GM12878 (cell line): ENCODE measurements around the gene TMEM266. TPM values are rescaled to one million over a fixed set of nuclear protein-coding genes. Genes with fewer than 3 reads are reported as not detected.

Experiments used
- ATF2 ChIP-seq: IDR thresholded peaks from 2 replicates; pipeline ENCODE4 v1.6.1; 2012; ENCODE audit warnings: low read length, inconsistent platforms
- BMI1 ChIP-seq: fragments of 450-650 bp; IDR thresholded peaks from 2 replicates; pipeline ENCODE4 v1.6.1; 2016; ENCODE audit warnings: mild to moderate bottlenecking, moderate library complexity, borderline replicate concordance
- CREB1 ChIP-seq: IDR thresholded peaks from 2 replicates; pipeline ENCODE4 v1.6.1; 2012; ENCODE audit warnings: low read depth, mild to moderate bottlenecking, inconsistent platforms
- CUX1 ChIP-seq: IDR thresholded peaks from 2 replicates; pipeline ENCODE4 v1.6.1; 2012; ENCODE audit warnings: improper control_type of control experiment, low read depth, low read length; ENCODE audit not compliant: insufficient replicate concordance
- EP300 ChIP-seq, 2 experiments: fragments of 150-350 bp in 1 of 2; IDR thresholded peaks; 2 replicates each; pipeline ENCODE4 v1.6.1; 2011 to 2012; ENCODE audit warnings: low read depth in 2 of 2, low read length in 2 of 2, borderline replicate concordance in 1 of 2, improper control_type of control experiment in 1 of 2, inconsistent platforms in 1 of 2; ENCODE audit not compliant: control insufficient read depth in 1 of 2
- FOS ChIP-seq: IDR thresholded peaks from 3 replicates; pipeline ENCODE4 v1.6.1; 2011; ENCODE audit warnings: borderline replicate concordance; ENCODE audit not compliant: insufficient read length; ENCODE audit errors: extremely low read depth
- GABPA ChIP-seq: IDR thresholded peaks from 2 replicates; pipeline ENCODE4 v1.6.1; 2014; ENCODE audit warnings: antibody characterized with exemption, low read depth, mild to moderate bottlenecking, inconsistent platforms
- KDM1A ChIP-seq: fragments of 200-600 bp; sonication (generic); IDR thresholded peaks from 2 replicates; pipeline ENCODE4 v1.6.1; 2016; ENCODE audit warnings: borderline replicate concordance
- NFIC ChIP-seq: IDR thresholded peaks from 2 replicates; pipeline ENCODE4 v1.6.1; 2012; ENCODE audit warnings: low read depth, mild to moderate bottlenecking, inconsistent platforms, low read length, moderate library complexity
- NFYA ChIP-seq: IDR thresholded peaks from 2 replicates; pipeline ENCODE4 v1.6.1; 2011; ENCODE audit warnings: low read depth, mild to moderate bottlenecking, low read length, improper control_type of control experiment, borderline replicate concordance
- NRF1 ChIP-seq: conservative IDR thresholded peaks from 2 replicates; pipeline ENCODE4 v1.6.1; 2011; ENCODE audit warnings: mild to moderate bottlenecking, low read depth, low read length, improper control_type of control experiment
- POLR2AphosphoS5 ChIP-seq: IDR thresholded peaks from 2 replicates; pipeline ENCODE4 v1.6.1; 2011; ENCODE audit warnings: mild to moderate bottlenecking, low read length, inconsistent platforms
- RB1 ChIP-seq: fragments of 450-650 bp; formaldehyde crosslinking; IDR thresholded peaks from 2 replicates; pipeline ENCODE4 v1.6.1; 2017; ENCODE audit warnings: mild to moderate bottlenecking, borderline replicate concordance
- SREBF2 ChIP-seq: IDR thresholded peaks from 2 replicates; pipeline ENCODE4 v1.6.1; 2012; ENCODE audit warnings: mild to moderate bottlenecking, low read length
- STAT1 ChIP-seq: fragments of 450-650 bp; conservative IDR thresholded peaks from 2 replicates; pipeline ENCODE4 v1.6.1; 2014; ENCODE audit warnings: antibody characterized with exemption, mild to moderate bottlenecking
- ZNF274 ChIP-seq: IDR thresholded peaks from one replicate; pipeline ENCODE4 v1.8.0; 2011; ENCODE audit not compliant: insufficient read length, insufficient read depth
- polyA plus RNA-seq, 11 experiments: library from polyadenylated mRNA; depleted of rRNA in 4 of 11; unstranded in 6 of 11; stranded (reverse) in 5 of 11; fragments of >200 nt; fragmentation: Nextera tagmentation in 4 of 11; fragmentation: Illumina TruSeq in 1 of 11; extraction: Ambion mirVana in 4 of 11; extraction: Trizol in 1 of 11; gene quantifications; 1 replicate in 1 of 11; 2 replicates in 10 of 11; pipeline versions ENCODE4 v1.2.1 to v1.2.3, GENCODE V29; 2011 to 2016; ENCODE audit warnings: inconsistent platforms in 2 of 11, missing spikeins in 2 of 11, low read depth in 1 of 11
- total RNA-seq, 4 experiments: library from RNA; depleted of rRNA in 3 of 4; stranded (reverse); fragments of >200 nt in 3 of 4; fragmentation: Illumina TruSeq in 1 of 4; extraction: Trizol in 1 of 4; gene quantifications; 2 replicates each; pipeline versions ENCODE4 v1.2.1 to v1.2.3, GENCODE V29; 2013 to 2021
- TF ChIP-seq, protein P1 (sequence below), 3 experiments: IDR thresholded peaks in 2 of 3; conservative IDR thresholded peaks in 1 of 3; 2 replicates each; pipeline ENCODE4 v1.5.1; 2011; ENCODE audit warnings: low read depth in 3 of 3, low read length in 3 of 3, mild to moderate bottlenecking in 3 of 3, control low read depth in 2 of 3, moderate library complexity in 2 of 3, inconsistent platforms in 1 of 3, mixed read lengths in 1 of 3; ENCODE audit not compliant: control insufficient read depth in 2 of 3, insufficient read depth in 1 of 3; ENCODE audit errors: extremely low read depth in 1 of 3
- TF ChIP-seq, protein P2 (sequence below): fragments of 150-350 bp; IDR thresholded peaks from 2 replicates; pipeline ENCODE4 v1.6.1; 2014; ENCODE audit warnings: mild to moderate bottlenecking, low read depth, low read length
- TF ChIP-seq, protein P3 (sequence below): fragments of 450-650 bp; IDR thresholded peaks from 2 replicates; pipeline ENCODE4 v1.6.1; 2016; ENCODE audit warnings: mild to moderate bottlenecking

The TMEM266 gene
- total and polyA plus RNA-seq, 10 of the 15 experiments (the other 5 are each of a cell fraction or from before 2014, with no cell fraction given): 0.11 to 0.70 (median 0.39) TPM

- TF ChIP-seq CUX1: no peak
- TF ChIP-seq RB1: no peak
- TF ChIP-seq, protein P1, sequence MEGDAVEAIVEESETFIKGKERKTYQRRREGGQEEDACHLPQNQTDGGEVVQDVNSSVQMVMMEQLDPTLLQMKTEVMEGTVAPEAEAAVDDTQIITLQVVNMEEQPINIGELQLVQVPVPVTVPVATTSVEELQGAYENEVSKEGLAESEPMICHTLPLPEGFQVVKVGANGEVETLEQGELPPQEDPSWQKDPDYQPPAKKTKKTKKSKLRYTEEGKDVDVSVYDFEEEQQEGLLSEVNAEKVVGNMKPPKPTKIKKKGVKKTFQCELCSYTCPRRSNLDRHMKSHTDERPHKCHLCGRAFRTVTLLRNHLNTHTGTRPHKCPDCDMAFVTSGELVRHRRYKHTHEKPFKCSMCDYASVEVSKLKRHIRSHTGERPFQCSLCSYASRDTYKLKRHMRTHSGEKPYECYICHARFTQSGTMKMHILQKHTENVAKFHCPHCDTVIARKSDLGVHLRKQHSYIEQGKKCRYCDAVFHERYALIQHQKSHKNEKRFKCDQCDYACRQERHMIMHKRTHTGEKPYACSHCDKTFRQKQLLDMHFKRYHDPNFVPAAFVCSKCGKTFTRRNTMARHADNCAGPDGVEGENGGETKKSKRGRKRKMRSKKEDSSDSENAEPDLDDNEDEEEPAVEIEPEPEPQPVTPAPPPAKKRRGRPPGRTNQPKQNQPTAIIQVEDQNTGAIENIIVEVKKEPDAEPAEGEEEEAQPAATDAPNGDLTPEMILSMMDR (IDR thresholded peaks at IDR 0.05 in 2 of 3, conservative IDR thresholded peaks at IDR 0.05 in 1 of 3; ENCODE audit: control insufficient read depth in 2 of 3, extremely low read depth in 1 of 3, insufficient read depth in 1 of 3, low read depth in 3 of 3, low read length in 3 of 3): no peak
- TF ChIP-seq KDM1A: no peak
- no peak for TF ChIP-seq CREB1
- no peak for TF ChIP-seq STAT1
- no peak for TF ChIP-seq NFYA
- 0 out of 2 replicates have a peak, but pooled peaks have one; percentile 18 for TF ChIP-seq ATF2
- TF ChIP-seq SREBF2: no peak
- no peak for TF ChIP-seq ZNF274
- TF ChIP-seq POLR2AphosphoS5: no peak
- TF ChIP-seq, protein P2, sequence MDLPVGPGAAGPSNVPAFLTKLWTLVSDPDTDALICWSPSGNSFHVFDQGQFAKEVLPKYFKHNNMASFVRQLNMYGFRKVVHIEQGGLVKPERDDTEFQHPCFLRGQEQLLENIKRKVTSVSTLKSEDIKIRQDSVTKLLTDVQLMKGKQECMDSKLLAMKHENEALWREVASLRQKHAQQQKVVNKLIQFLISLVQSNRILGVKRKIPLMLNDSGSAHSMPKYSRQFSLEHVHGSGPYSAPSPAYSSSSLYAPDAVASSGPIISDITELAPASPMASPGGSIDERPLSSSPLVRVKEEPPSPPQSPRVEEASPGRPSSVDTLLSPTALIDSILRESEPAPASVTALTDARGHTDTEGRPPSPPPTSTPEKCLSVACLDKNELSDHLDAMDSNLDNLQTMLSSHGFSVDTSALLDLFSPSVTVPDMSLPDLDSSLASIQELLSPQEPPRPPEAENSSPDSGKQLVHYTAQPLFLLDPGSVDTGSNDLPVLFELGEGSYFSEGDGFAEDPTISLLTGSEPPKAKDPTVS: no peak
- TF ChIP-seq, protein P3, sequence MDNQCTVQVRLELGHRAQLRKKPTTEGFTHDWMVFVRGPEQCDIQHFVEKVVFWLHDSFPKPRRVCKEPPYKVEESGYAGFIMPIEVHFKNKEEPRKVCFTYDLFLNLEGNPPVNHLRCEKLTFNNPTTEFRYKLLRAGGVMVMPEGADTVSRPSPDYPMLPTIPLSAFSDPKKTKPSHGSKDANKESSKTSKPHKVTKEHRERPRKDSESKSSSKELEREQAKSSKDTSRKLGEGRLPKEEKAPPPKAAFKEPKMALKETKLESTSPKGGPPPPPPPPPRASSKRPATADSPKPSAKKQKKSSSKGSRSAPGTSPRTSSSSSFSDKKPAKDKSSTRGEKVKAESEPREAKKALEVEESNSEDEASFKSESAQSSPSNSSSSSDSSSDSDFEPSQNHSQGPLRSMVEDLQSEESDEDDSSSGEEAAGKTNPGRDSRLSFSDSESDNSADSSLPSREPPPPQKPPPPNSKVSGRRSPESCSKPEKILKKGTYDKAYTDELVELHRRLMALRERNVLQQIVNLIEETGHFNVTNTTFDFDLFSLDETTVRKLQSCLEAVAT: 0 out of 2 replicates have a peak, but pooled peaks have one; percentile 34
- peak; percentile 32; the same call in 1 of the 2 replicates for TF ChIP-seq BMI1
- TF ChIP-seq GABPA: no peak
- TF ChIP-seq NRF1: no peak
- no peak for TF ChIP-seq FOS
- peak; percentile 58 to 86; a peak in 2 of 4 replicates for TF ChIP-seq EP300 (IDR thresholded peaks at IDR 0.05; ENCODE audit: borderline replicate concordance in 1 of 2, control insufficient read depth in 1 of 2, low read depth in 2 of 2, low read length in 2 of 2)
- peak; percentile 71 for TF ChIP-seq NFIC
Measured at GRCh38 chr15:76056931-76057330, 2.9 kb upstream of the TMEM266 start (continued).
